PC-3 (cell line): Measurements from ENCODE around the gene LCN6. TPM values are rescaled to one million over a fixed set of nuclear protein-coding genes. Genes with fewer than 3 reads are reported as not detected.

Experiments used
- ATAC-seq: fragments of 200-7000 bp; cut with Tn5 transposase; 2 replicates; pipeline ENCODE4 v1.9.1; 2020; ENCODE audit warnings: mild to moderate bottlenecking, moderate library complexity
- BruUV-seq: library from RNA; stranded (reverse); fragments of 400-500 nt; replicated peaks from 2 replicates; lab custom pipeline; 2021; lab: Mats Ljungman, UMichigan
- CTCF ChIA-PET: fragments of 300-600 bp; sonication (Branson Sonifier 250); formaldehyde crosslinking; loops from one replicate; lab custom pipeline; 2022; ENCODE audit warnings: antibody characterized with exemption; lab: Charles Lee
- POLR2A ChIA-PET: fragments of 300-600 bp; sonication (Branson Sonifier 250); formaldehyde crosslinking; loops from one replicate; lab custom pipeline; 2022; ENCODE audit warnings: antibody characterized with exemption; ENCODE audit not compliant: unreplicated experiment; lab: Charles Lee
- DNase-seq: peaks from one replicate; pipeline ENCODE4 v3.0.0-alpha.2; 2015
- H2AFZ ChIP-seq: fragments of 300-600 bp; sonication (generic); 2 replicates; pipeline ENCODE4 v1.6.0; 2016; ENCODE audit warnings: antibody characterized with exemption, low read length
- H3F3A ChIP-seq: fragments of 300-600 bp; sonication (generic); one replicate; pipeline ENCODE4 v1.6.0; 2017; ENCODE audit warnings: antibody characterized with exemption, low read length, control low read depth, mild to moderate bottlenecking; ENCODE audit not compliant: unreplicated experiment
- H3K27ac ChIP-seq: fragments of 300-600 bp; sonication (generic); 2 replicates; pipeline ENCODE4 v1.5.1; 2016; ENCODE audit warnings: mild to moderate bottlenecking, low read length
- H3K27me3 ChIP-seq: fragments of 300-600 bp; sonication (generic); 2 replicates; pipeline ENCODE4 v1.6.1; 2016; ENCODE audit warnings: low read length, mixed read lengths
- H3K36me3 ChIP-seq: fragments of 300-600 bp; sonication (generic); 2 replicates; pipeline ENCODE4 v1.6.1; 2016; ENCODE audit warnings: low read depth, mixed run types, low read length, mixed read lengths
- H3K4me1 ChIP-seq: fragments of 300-600 bp; sonication (generic); 2 replicates; pipeline ENCODE4 v1.5.1; 2016; ENCODE audit warnings: low read length; ENCODE audit not compliant: insufficient read depth
- H3K4me2 ChIP-seq: fragments of 300-600 bp; sonication (generic); 2 replicates; pipeline ENCODE4 v1.6.0; 2016; ENCODE audit warnings: low read length
- H3K4me3 ChIP-seq: fragments of 300-600 bp; sonication (generic); 2 replicates; pipeline ENCODE4 v1.5.1; 2016; ENCODE audit warnings: mild to moderate bottlenecking, low read length, mixed read lengths
- H3K79me2 ChIP-seq: fragments of 300-600 bp; sonication (generic); 2 replicates; pipeline ENCODE4 v1.6.1; 2017; ENCODE audit warnings: low read length, mixed read lengths
- H3K9ac ChIP-seq: fragments of 300-600 bp; sonication (generic); 2 replicates; pipeline ENCODE4 v1.6.0; 2016; ENCODE audit warnings: mild to moderate bottlenecking, low read length
- H3K9me2 ChIP-seq: fragments of 300-600 bp; sonication (generic); replicated peaks from 2 replicates; pipeline ENCODE4 v1.6.1; 2016; ENCODE audit warnings: mixed run types, low read length, mixed read lengths
- H3K9me3 ChIP-seq: fragments of 300-600 bp; sonication (generic); 2 replicates; pipeline ENCODE4 v1.6.1; 2016; ENCODE audit warnings: low read length, mixed read lengths
- H4K20me1 ChIP-seq: fragments of 300-600 bp; sonication (generic); 2 replicates; pipeline ENCODE4 v1.6.1; 2016; ENCODE audit warnings: low read length, mixed read lengths
- CTCF ChIP-seq: fragments of 300-600 bp; sonication (generic); conservative IDR thresholded peaks from 2 replicates; pipeline ENCODE4 v1.5.1; 2017; ENCODE audit warnings: antibody characterized with exemption, low read depth, mild to moderate bottlenecking, low read length
- EZH2 ChIP-seq: fragments of 300-600 bp; sonication (generic); IDR thresholded peaks from one replicate; pipeline ENCODE4 v1.6.1; 2017; ENCODE audit warnings: antibody characterized with exemption, mild to moderate bottlenecking, low read length; ENCODE audit not compliant: unreplicated experiment
- EZH2phosphoT487 ChIP-seq: fragments of 300-600 bp; sonication (generic); IDR thresholded peaks from 2 replicates; pipeline ENCODE4 v1.6.1; 2018; ENCODE audit warnings: mild to moderate bottlenecking, antibody characterized with exemption, low read length, borderline replicate concordance
- intact Hi-C: fragments of 100-400 bp; cut with micrococcal nuclease; formaldehyde crosslinking; loops from 2 replicates; pipeline ENCODE4 v1.9.0; 2023
- total RNA-seq: library from RNA; depleted of rRNA; stranded (reverse); fragments of >200 nt; gene quantifications from 2 replicates; pipeline ENCODE4 v1.2.3, GENCODE V29; 2014

The LCN6 gene
- total RNA-seq, 1 experiment from 2014 or later: not detected

- no peaks in the 10 kb centered on the region for H4K20me1 ChIP-seq
- no peaks in the 10 kb centered on the region for H3K36me3 ChIP-seq
- H3K4me2 ChIP-seq: no peak overlapping the region
- intact Hi-C loops: no loop called here
- H3K4me1 ChIP-seq: no peaks in the 10 kb centered on the region
- H3K9me2 ChIP-seq: no peaks in the 10 kb centered on the region
- no peak overlapping the region for H3K4me3 ChIP-seq
- H3F3A ChIP-seq: no peaks in the 10 kb centered on the region
- H3K27me3 ChIP-seq: peaks cover 18% of the 10 kb centered on the region
- CTCF ChIA-PET: no interaction called here
- H3K9ac ChIP-seq: no peak overlapping the region
- H3K79me2 ChIP-seq: no peaks in the 10 kb centered on the region
- no peak overlapping the region for H3K27ac ChIP-seq
- POLR2A ChIA-PET: no interaction called here
- ATAC-seq (no peak), DNase-seq (no peak)
- TF ChIP-seq CTCF (no peak), EZH2 (no peak), EZH2phosphoT487 (no peak)
- no TSS peak for BruUV-seq
- no peak overlapping the region for H2AFZ ChIP-seq
- no peaks in the 10 kb centered on the region for H3K9me3 ChIP-seq
Observed at GRCh38 chr9:136738960-136739359, 9.4 kb downstream of the LCN6 start.

- H3K79me2 ChIP-seq: peaks cover 1% of the 10 kb centered on the region; the same call in 1 of the 2 replicates
- no peaks in the 10 kb centered on the region for H3F3A ChIP-seq
- no peaks in the 10 kb centered on the region for H3K9me2 ChIP-seq
- no peak overlapping the region for H3K27ac ChIP-seq
- no peaks in the 10 kb centered on the region for H3K36me3 ChIP-seq
- CTCF ChIA-PET: no interaction called here
- H4K20me1 ChIP-seq: no peaks in the 10 kb centered on the region
- intact Hi-C loops: no loop called here
- no TSS peak for BruUV-seq
- ATAC-seq (no peak), DNase-seq (no peak)
- no peak overlapping the region for H2AFZ ChIP-seq
- no peak overlapping the region for H3K9ac ChIP-seq
- no peak overlapping the region for H3K4me2 ChIP-seq
- TF ChIP-seq EZH2 (no peak), EZH2phosphoT487 (no peak), CTCF (no peak)
- H3K4me1 ChIP-seq: no peaks in the 10 kb centered on the region
- H3K4me3 ChIP-seq: no peak overlapping the region
- H3K9me3 ChIP-seq: no peaks in the 10 kb centered on the region
- no peaks in the 10 kb centered on the region for H3K27me3 ChIP-seq
- POLR2A ChIA-PET: no interaction called here
Observed at GRCh38 chr9:136735812-136736480, 12.4 kb downstream of the LCN6 start.

GRCh38 chr9:136734837-136735496 is 13.4 kb downstream of the LCN6 start:
- Histone ChIP-seq H3K4me2 (no peak overlapping the region), H3K27me3 (no peaks in the 10 kb centered on the region), H3K27ac (no peak overlapping the region), H3F3A (no peaks in the 10 kb centered on the region), H3K4me3 (no peak overlapping the region), H2AFZ (no peak overlapping the region), H3K9ac (no peak overlapping the region), H4K20me1 (no peaks in the 10 kb centered on the region), H3K79me2 (peaks cover 11% of the 10 kb centered on the region), H3K4me1 (peaks cover under 1% of the 10 kb centered on the region; the same call in 1 of the 2 replicates), H3K9me2 (no peaks in the 10 kb centered on the region), H3K9me3 (no peaks in the 10 kb centered on the region), H3K36me3 (no peaks in the 10 kb centered on the region)
- TF ChIP-seq CTCF: no peak
- TF ChIP-seq EZH2: no peak
- TF ChIP-seq EZH2phosphoT487: no peak
- DNase-seq (no peak), ATAC-seq (no peak)
- no TSS peak for BruUV-seq
- ChIA-PET CTCF (no interaction called here), POLR2A (no interaction called here)
- intact Hi-C loops: no loop called here
